ENCODE measurements around the gene C2orf15.
"Not testable (repeated sequence)": the region's sequence is repeated elsewhere in the genome, so short reads cannot be mapped to it uniquely, and the experiment has no call there.

C2orf15 gene

DNA sequence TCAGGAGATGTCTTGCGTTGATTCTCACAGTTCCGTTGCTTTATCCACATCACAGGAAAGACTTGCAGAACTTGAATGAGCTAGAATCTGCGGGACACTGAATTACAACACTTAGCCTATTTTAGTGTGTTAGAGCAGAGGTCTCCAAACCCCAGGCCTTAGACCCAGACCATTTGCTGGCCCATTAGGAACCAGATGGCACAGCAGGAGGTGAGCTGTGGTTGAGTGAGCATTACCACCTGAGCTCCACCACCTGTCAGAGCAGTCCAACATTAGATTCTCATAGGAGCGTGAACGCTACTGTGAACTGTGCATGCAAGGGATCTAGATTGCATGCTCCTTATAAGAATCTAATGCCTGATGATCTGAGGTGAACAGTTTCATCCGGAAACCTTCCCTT is 43.3 kb downstream of the C2orf15 start:
- no peak overlapping the region for H3K4me3 Mint-ChIP-seq
- peaks cover 26% of the 10 kb centered on the region for H3K36me3 Mint-ChIP-seq (ENCODE audit: low read depth)
- H3K27ac Mint-ChIP-seq = no peak overlapping the region
- peaks cover 21% of the 10 kb centered on the region for H3K4me1 Mint-ChIP-seq
- no peaks in the 10 kb centered on the region for H3K27me3 Mint-ChIP-seq (ENCODE audit: low read depth)
- TF ChIP-seq, protein P1, sequence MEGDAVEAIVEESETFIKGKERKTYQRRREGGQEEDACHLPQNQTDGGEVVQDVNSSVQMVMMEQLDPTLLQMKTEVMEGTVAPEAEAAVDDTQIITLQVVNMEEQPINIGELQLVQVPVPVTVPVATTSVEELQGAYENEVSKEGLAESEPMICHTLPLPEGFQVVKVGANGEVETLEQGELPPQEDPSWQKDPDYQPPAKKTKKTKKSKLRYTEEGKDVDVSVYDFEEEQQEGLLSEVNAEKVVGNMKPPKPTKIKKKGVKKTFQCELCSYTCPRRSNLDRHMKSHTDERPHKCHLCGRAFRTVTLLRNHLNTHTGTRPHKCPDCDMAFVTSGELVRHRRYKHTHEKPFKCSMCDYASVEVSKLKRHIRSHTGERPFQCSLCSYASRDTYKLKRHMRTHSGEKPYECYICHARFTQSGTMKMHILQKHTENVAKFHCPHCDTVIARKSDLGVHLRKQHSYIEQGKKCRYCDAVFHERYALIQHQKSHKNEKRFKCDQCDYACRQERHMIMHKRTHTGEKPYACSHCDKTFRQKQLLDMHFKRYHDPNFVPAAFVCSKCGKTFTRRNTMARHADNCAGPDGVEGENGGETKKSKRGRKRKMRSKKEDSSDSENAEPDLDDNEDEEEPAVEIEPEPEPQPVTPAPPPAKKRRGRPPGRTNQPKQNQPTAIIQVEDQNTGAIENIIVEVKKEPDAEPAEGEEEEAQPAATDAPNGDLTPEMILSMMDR (IDR thresholded peaks at IDR 0.05; ENCODE audit: unreplicated experiment in 3 of 3) = no peak
- H3K9me3 Mint-ChIP-seq = no peaks in the 10 kb centered on the region

DNA sequence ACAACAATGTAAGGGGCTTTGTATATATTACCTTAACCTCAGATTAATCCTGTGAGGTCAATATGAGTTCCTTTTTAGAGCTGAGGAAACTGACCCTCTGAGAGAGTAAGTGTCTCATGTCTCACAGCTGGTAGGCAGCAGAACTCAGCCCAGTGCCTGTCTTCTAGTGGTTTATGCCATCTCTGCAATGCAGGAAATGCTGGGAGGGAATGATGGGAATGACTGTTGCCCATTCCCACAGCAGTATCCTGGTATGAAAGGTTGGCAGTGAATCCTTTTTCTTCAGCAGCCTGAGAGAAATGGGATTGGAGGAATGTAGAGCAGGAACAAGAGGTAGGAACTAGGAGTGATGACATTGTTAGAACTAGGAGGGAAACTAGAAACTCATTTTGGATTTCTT is 45.5 kb downstream of the C2orf15 start:
- peaks cover 11% of the 10 kb centered on the region for H3K4me1 Mint-ChIP-seq
- TF ChIP-seq, protein P1 (IDR thresholded peaks at IDR 0.05; ENCODE audit: unreplicated experiment in 3 of 3) = no peak
- no peaks in the 10 kb centered on the region for H3K9me3 Mint-ChIP-seq
- no peak overlapping the region for H3K4me3 Mint-ChIP-seq
- H3K36me3 Mint-ChIP-seq (ENCODE audit: low read depth) = peaks cover 46% of the 10 kb centered on the region
- no peaks in the 10 kb centered on the region for H3K27me3 Mint-ChIP-seq (ENCODE audit: low read depth)
- H3K27ac Mint-ChIP-seq = no peak overlapping the region

DNA sequence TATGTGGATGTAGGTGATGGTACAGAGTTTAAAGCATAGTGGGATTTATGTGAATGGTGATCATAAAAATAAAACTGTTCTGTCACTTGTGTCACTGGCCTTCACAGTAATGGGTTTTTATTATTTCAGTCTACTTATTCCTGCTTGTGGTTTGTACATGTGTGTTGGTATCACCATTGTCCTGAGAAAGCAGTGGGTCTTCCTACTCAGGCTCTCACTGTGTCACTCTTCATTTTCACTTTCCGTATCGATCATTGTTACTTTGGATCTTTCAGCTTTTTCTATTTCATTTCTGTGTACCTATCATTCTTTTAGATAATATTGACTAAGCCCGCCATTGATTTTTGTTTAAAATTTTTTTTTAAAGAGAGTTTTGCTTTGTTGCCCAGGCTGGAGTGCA is 46.9 kb downstream of the C2orf15 start:
- H3K9me3 Mint-ChIP-seq = no peaks in the 10 kb centered on the region
- H3K27me3 Mint-ChIP-seq (ENCODE audit: low read depth) = no peaks in the 10 kb centered on the region
- H3K4me1 Mint-ChIP-seq = peaks cover 5% of the 10 kb centered on the region
- TF ChIP-seq, protein P1 (IDR thresholded peaks at IDR 0.05; ENCODE audit: unreplicated experiment in 3 of 3) = no peak
- H3K4me3 Mint-ChIP-seq = no peak overlapping the region
- H3K36me3 Mint-ChIP-seq (ENCODE audit: low read depth) = peaks cover 58% of the 10 kb centered on the region
- H3K27ac Mint-ChIP-seq = no peak overlapping the region

DNA sequence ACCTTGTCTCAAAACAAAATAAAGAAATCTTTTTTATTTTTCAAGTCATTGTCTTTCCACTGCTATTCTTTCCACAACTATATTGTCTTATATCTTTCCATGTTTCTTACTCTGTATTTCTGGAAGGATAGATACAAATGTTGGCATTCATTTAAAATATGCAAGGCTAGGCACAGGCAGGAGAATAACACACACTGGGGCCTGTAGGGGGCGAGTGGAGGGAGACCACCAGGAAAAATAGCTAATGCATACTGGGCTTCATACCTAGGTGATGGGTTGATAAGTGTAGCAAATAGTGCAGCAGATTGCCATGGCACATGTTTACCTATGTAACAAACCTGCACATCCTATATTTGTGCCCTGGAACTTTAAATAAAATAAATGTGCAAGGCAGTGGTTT is 49.0 kb downstream of the C2orf15 start:
- Mint-ChIP-seq H3K9me3 (no peaks in the 10 kb centered on the region), H3K4me3 (no peak overlapping the region), H3K27ac (no peak overlapping the region), H3K27me3 (ENCODE audit: low read depth) (no peaks in the 10 kb centered on the region), H3K36me3 (ENCODE audit: low read depth) (peaks cover 64% of the 10 kb centered on the region), H3K4me1 (no peaks in the 10 kb centered on the region)
- TF ChIP-seq, protein P1 (IDR thresholded peaks at IDR 0.05; ENCODE audit: unreplicated experiment in 3 of 3) = no peak

DNA sequence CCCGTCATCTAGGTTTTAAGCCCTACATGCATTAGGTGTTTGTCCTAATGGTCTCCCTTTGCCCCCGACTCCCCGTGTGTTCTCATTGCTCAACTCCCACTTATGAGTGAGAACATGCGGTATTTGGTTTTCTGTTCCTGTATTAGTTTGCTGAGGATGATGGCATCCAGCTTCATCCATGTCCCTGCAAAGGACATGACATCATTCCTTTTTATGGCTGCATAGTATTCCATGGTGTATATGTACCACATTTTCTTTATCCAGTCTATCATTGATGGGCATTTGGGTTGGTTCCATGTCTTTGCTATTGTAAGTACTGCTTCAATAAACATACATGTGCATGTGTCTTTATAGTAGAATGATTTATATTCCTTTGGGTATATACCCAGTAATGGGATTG is 50.9 kb downstream of the C2orf15 start:
- H3K36me3 Mint-ChIP-seq (ENCODE audit: low read depth) = peaks cover 67% of the 10 kb centered on the region
- H3K27ac Mint-ChIP-seq = not testable (repeated sequence)

DNA sequence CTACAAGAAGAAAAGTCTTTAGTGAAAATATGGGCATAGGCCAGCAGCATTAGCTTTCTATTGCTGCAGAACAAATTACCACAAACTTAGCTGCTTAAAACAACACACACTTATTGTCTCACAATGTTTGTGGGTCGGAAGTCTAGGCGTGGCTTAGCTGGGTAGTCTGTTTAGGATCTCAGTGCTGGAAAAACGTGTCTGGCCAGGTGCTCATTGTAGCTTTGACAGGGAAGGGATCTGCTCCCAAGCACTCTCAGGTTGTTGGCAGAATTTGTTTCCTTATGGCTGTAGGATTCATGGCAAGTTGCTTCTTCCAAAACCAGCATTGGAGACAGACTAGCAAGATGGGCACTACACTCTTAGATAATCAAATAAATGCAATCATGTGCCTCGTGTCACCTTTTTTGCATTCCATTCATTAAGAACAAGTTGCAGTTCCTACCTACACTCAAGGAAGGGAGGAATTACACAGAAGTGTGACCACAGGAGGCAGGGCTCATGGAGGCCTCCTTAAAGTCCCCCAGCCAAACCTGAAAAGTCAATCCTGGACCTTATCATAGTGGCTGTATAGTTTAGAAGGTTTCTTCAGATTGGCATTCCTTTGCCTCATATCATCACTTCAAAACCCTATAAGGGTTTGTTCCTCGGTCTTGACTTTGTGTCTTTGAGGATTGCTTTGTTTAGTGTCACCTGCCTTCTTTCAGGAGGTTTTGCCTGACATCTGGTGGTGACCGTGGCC is 56.8 kb downstream of the C2orf15 start:
- Mint-ChIP-seq H3K9me3 (no peaks in the 10 kb centered on the region), H3K4me3 (no peak overlapping the region), H3K27me3 (ENCODE audit: low read depth) (no peaks in the 10 kb centered on the region), H3K36me3 (ENCODE audit: low read depth) (peaks cover 31% of the 10 kb centered on the region), H3K27ac (no peak overlapping the region), H3K4me1 (no peaks in the 10 kb centered on the region)
- TF ChIP-seq, protein P1 (IDR thresholded peaks at IDR 0.05; ENCODE audit: unreplicated experiment in 3 of 3) = no peak

More for the DNA sequence above, 50.9 kb downstream of the C2orf15 start:
- not testable (repeated sequence) for H3K27me3 Mint-ChIP-seq (ENCODE audit: low read depth); H3K4me3 Mint-ChIP-seq; H3K4me1 Mint-ChIP-seq; H3K9me3 Mint-ChIP-seq
